ENCODE measurements around the gene PAK4.
"Not testable (repeated sequence)": the region's sequence is repeated elsewhere in the genome, so short reads cannot be mapped to it uniquely, and the experiment has no call there.

PAK4 gene

GRCh38 chr19:39130337-39131254 lies 5.0 kb downstream of the PAK4 start:
- DNase-seq (ENCODE audit: low read depth in 2 of 2): no peak

- DNase-seq (ENCODE audit: low read depth in 2 of 2): no peak
Measured at GRCh38 chr19:39131255-39131755, 5.7 kb downstream of the PAK4 start.

GRCh38 chr19:39132344-39132969 lies 6.9 kb downstream of the PAK4 start:
- DNase-seq (ENCODE audit: low read depth in 2 of 2): no peak

- no peak for DNase-seq (ENCODE audit: low read depth in 2 of 2)
Measured at GRCh38 chr19:39133431-39134270, 8.1 kb downstream of the PAK4 start.

- no peak for DNase-seq (ENCODE audit: low read depth in 2 of 2)
Measured at GRCh38 chr19:39135701-39136100, 10.1 kb downstream of the PAK4 start.

GRCh38 chr19:39136225-39136940 lies 10.8 kb downstream of the PAK4 start:
- DNase-seq (ENCODE audit: low read depth in 2 of 2): no peak

- no peak for DNase-seq (ENCODE audit: low read depth in 2 of 2)
Measured at GRCh38 chr19:39137131-39137530, 11.5 kb downstream of the PAK4 start.

- DNase-seq (ENCODE audit: low read depth in 2 of 2): no peak
Measured at GRCh38 chr19:39138221-39139211, 12.9 kb downstream of the PAK4 start.

GRCh38 chr19:39139305-39139874 lies 13.8 kb downstream of the PAK4 start:
- no peak for DNase-seq (ENCODE audit: low read depth in 2 of 2)

GRCh38 chr19:39139971-39140453 lies 14.4 kb downstream of the PAK4 start:
- no peak for DNase-seq (ENCODE audit: low read depth in 2 of 2)

- no peak for DNase-seq (ENCODE audit: low read depth in 2 of 2)
Measured at GRCh38 chr19:39140594-39140993, 15.0 kb downstream of the PAK4 start.

GRCh38 chr19:39141929-39142328 lies 16.3 kb downstream of the PAK4 start:
- no peak for DNase-seq (ENCODE audit: low read depth in 2 of 2)

GRCh38 chr19:39142630-39143029 lies 17.0 kb downstream of the PAK4 start:
- DNase-seq (ENCODE audit: low read depth in 2 of 2): no peak

GRCh38 chr19:39143757-39144289 lies 18.2 kb downstream of the PAK4 start:
- DNase-seq (ENCODE audit: low read depth in 2 of 2): not testable (repeated sequence)

- no peak for DNase-seq (ENCODE audit: low read depth in 2 of 2)
Measured at GRCh38 chr19:39144290-39145071, 18.9 kb downstream of the PAK4 start.

GRCh38 chr19:39145180-39145953 lies 19.8 kb downstream of the PAK4 start:
- DNase-seq (ENCODE audit: low read depth in 2 of 2): no peak

GRCh38 chr19:39146091-39146490 lies 20.5 kb downstream of the PAK4 start:
- no peak for DNase-seq (ENCODE audit: low read depth in 2 of 2)

All from stimulated activated CD4-positive, alpha-beta T cell treated with anti-CD3 and anti-CD28 coated beads, Interleukin-4, amount 100 ng/mL, for 48 hours (primary cell).